Loucy (cell line): Measurements from ENCODE around the gene XAB2.

ENCODE experiments used
- H2AFZ ChIP-seq: fragments of 200-600 bp; sonication (generic); 2 replicates; pipeline ENCODE4 v1.6.0; 2016; ENCODE audit warnings: antibody characterized with exemption, mild to moderate bottlenecking, low read length, moderate library complexity
- H3F3A ChIP-seq: fragments of 200-600 bp; 2 replicates; pipeline ENCODE4 v1.6.0; 2016; ENCODE audit warnings: antibody characterized with exemption, low read depth, mild to moderate bottlenecking
- H3K27me3 ChIP-seq: fragments of 200-600 bp; sonication (generic); 2 replicates; pipeline ENCODE4 v1.6.1; 2014; ENCODE audit warnings: low read length, mild to moderate bottlenecking; ENCODE audit not compliant: insufficient read depth, poor library complexity, severe bottlenecking
- H3K36me3 ChIP-seq: fragments of 200-600 bp; sonication (generic); 2 replicates; pipeline ENCODE4 v1.6.1; 2016; ENCODE audit warnings: low read length; ENCODE audit not compliant: insufficient read depth
- H3K4me1 ChIP-seq: fragments of 200-600 bp; sonication (generic); 2 replicates; pipeline ENCODE4 v1.5.1; 2014; ENCODE audit warnings: low read length, mild to moderate bottlenecking; ENCODE audit not compliant: insufficient read depth, poor library complexity, severe bottlenecking
- H3K4me2 ChIP-seq: fragments of 200-600 bp; sonication (generic); 2 replicates; pipeline ENCODE4 v1.6.0; 2014; ENCODE audit warnings: antibody characterized with exemption, low read length, low read depth, mild to moderate bottlenecking; ENCODE audit not compliant: poor library complexity, severe bottlenecking
- H3K4me3 ChIP-seq: fragments of 200-600 bp; sonication (generic); 2 replicates; pipeline ENCODE4 v1.5.1; 2014; ENCODE audit warnings: low read length, mild to moderate bottlenecking, mixed read lengths; ENCODE audit not compliant: poor library complexity, severe bottlenecking
- H3K79me2 ChIP-seq: fragments of 200-600 bp; sonication (generic); 2 replicates; pipeline ENCODE4 v1.6.1; 2014; ENCODE audit warnings: low read length; ENCODE audit not compliant: insufficient read depth
- H3K9ac ChIP-seq: fragments of 200-600 bp; sonication (generic); 2 replicates; pipeline ENCODE4 v1.6.0; 2014; ENCODE audit warnings: mild to moderate bottlenecking, low read depth, low read length, moderate library complexity; ENCODE audit not compliant: poor library complexity, severe bottlenecking
- H3K9me2 ChIP-seq: fragments of 200-600 bp; sonication (generic); replicated peaks from 2 replicates; pipeline ENCODE4 v1.6.1; 2016; ENCODE audit warnings: low read depth, low read length, mixed read lengths
- H3K9me3 ChIP-seq: fragments of 200-600 bp; sonication (generic); 2 replicates; pipeline ENCODE4 v1.6.1; 2014; ENCODE audit warnings: mild to moderate bottlenecking, antibody characterized with exemption, low read length, low read depth; ENCODE audit not compliant: insufficient read depth
- H4K20me1 ChIP-seq: fragments of 200-600 bp; sonication (generic); 2 replicates; pipeline ENCODE4 v1.6.0; 2014; ENCODE audit warnings: antibody characterized with exemption, low read length, mild to moderate bottlenecking; ENCODE audit not compliant: insufficient read depth, poor library complexity, severe bottlenecking
- EZH2phosphoT487 ChIP-seq: fragments of 200-600 bp; IDR thresholded peaks from 2 replicates; pipeline ENCODE4 v1.6.1; 2018; ENCODE audit warnings: antibody characterized with exemption, mild to moderate bottlenecking, moderate library complexity, borderline replicate concordance
- TF ChIP-seq, protein P1 (sequence below): fragments of 200-600 bp; sonication (generic); conservative IDR thresholded peaks from 2 replicates; pipeline ENCODE4 v1.5.1; 2014; ENCODE audit warnings: mild to moderate bottlenecking, antibody characterized with exemption, low read length

Gene XAB2

GRCh38 chr19:7610491-7611240 is 18.7 kb downstream of the XAB2 start:
- Histone ChIP-seq H3K9me3 (no peaks in the 10 kb centered on the region), H3K79me2 (no peaks in the 10 kb centered on the region), H4K20me1 (no peaks in the 10 kb centered on the region), H3K27me3 (no peaks in the 10 kb centered on the region), H2AFZ (no peak overlapping the region), H3K9me2 (no peaks in the 10 kb centered on the region), H3K4me2 (no peak overlapping the region), H3K4me3 (no peak overlapping the region), H3K9ac (no peak overlapping the region), H3K36me3 (no peaks in the 10 kb centered on the region), H3F3A (no peaks in the 10 kb centered on the region), H3K4me1 (no peaks in the 10 kb centered on the region)
- TF ChIP-seq, protein P1, sequence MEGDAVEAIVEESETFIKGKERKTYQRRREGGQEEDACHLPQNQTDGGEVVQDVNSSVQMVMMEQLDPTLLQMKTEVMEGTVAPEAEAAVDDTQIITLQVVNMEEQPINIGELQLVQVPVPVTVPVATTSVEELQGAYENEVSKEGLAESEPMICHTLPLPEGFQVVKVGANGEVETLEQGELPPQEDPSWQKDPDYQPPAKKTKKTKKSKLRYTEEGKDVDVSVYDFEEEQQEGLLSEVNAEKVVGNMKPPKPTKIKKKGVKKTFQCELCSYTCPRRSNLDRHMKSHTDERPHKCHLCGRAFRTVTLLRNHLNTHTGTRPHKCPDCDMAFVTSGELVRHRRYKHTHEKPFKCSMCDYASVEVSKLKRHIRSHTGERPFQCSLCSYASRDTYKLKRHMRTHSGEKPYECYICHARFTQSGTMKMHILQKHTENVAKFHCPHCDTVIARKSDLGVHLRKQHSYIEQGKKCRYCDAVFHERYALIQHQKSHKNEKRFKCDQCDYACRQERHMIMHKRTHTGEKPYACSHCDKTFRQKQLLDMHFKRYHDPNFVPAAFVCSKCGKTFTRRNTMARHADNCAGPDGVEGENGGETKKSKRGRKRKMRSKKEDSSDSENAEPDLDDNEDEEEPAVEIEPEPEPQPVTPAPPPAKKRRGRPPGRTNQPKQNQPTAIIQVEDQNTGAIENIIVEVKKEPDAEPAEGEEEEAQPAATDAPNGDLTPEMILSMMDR = no peak
- TF ChIP-seq EZH2phosphoT487 = no peak

DNA sequence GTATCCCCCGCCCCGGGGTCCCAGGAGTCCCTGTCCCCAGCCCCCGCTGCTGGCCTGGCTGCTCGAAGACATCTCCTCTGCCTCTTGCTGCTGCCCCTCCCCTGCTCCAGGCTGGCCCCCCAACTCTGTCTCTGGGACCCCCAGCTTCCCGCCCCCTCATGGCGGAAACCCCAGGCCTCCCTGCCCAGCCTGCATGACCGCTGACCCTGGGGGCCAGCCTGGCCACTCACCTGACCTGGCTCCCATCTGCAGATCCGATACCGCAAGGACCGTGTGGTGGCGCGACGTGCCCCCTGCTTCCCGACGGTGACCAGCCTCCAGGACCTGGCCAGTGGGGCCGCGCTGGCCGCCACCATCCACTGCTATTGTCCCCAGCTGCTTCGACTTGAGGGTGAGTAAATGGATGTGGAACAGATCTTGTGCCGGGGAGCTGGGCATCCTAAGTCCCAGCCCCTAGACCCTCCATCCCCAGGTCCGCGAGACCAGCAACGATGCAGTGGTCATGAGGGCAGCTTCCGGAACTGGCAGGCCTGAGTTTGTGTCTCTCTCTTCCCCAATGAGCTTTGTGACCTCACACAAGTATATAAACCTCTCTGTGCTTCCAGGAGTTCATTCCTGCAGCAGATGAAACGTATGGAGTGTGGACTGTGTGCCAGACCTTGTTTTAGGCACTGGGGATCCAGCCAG is 21.3 kb downstream of the XAB2 start:
- no peaks in the 10 kb centered on the region for H3K79me2 ChIP-seq
- no peak overlapping the region for H2AFZ ChIP-seq
- no peaks in the 10 kb centered on the region for H3F3A ChIP-seq
- H3K4me3 ChIP-seq = no peak overlapping the region
- no peaks in the 10 kb centered on the region for H3K4me1 ChIP-seq
- H4K20me1 ChIP-seq = no peaks in the 10 kb centered on the region
- no peaks in the 10 kb centered on the region for H3K36me3 ChIP-seq
- H3K9me3 ChIP-seq = no peaks in the 10 kb centered on the region
- no peak overlapping the region for H3K4me2 ChIP-seq
- no peaks in the 10 kb centered on the region for H3K9me2 ChIP-seq
- H3K27me3 ChIP-seq = no peaks in the 10 kb centered on the region
- no peak overlapping the region for H3K9ac ChIP-seq
- TF ChIP-seq, protein P1 = no peak
- no peak for TF ChIP-seq EZH2phosphoT487

DNA sequence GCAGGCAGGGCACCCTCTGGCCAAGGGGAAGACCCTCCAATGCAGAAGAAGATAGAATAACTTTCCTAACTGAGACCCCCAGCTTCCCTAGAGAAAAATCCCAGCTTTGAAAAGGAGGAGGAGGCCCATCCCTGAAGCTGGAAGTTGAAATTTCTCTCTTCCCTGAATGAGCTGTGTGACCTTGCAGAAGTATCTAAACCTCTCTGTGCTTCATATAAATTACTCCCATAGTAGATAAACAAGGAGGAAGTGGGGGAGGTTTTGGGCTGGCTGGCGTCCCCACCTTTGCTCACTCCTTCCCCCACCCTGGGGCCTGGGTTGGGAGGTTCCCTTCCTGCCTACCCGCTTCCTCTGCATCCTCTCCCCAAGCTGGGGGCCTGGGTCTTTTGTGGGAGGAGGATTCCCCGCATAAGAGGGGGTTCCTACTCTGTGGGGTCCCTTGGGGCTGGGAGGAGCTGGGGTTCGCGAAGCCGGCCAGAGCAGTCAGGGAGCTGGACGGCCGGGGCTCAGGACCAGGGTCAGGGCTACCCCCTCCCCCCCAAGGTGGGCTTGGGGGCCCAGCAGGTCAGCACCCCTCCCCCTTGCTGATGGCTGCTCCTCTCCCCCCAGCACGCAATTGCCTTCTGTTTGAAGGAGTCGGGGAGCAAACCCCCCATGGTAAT is 22.0 kb downstream of the XAB2 start:
- Histone ChIP-seq H3K9me3 (no peaks in the 10 kb centered on the region), H2AFZ (no peak overlapping the region), H3K79me2 (no peaks in the 10 kb centered on the region), H3F3A (no peaks in the 10 kb centered on the region), H3K4me2 (no peak overlapping the region), H3K27me3 (no peaks in the 10 kb centered on the region), H3K9me2 (no peaks in the 10 kb centered on the region), H3K4me3 (no peak overlapping the region), H3K4me1 (no peaks in the 10 kb centered on the region), H4K20me1 (no peaks in the 10 kb centered on the region), H3K36me3 (no peaks in the 10 kb centered on the region), H3K9ac (no peak overlapping the region)
- TF ChIP-seq, protein P1 = no peak
- no peak for TF ChIP-seq EZH2phosphoT487
